WTC11 (cell line): ENCODE measurements around the gene CD48. TPM values are rescaled to one million over a fixed set of nuclear protein-coding genes. Genes with fewer than 3 reads are reported as not detected.

Experiments
- ATAC-seq: fragments of 200-7000 bp; cut with Tn5 transposase; 2 replicates; pipeline ENCODE4 v1.10.0; 2021; ENCODE audit warnings: mild to moderate bottlenecking, moderate library complexity
- CTCF ChIA-PET: fragments of 300-600 bp; sonication (Branson Sonifier 250); formaldehyde crosslinking; loops from one replicate; lab custom pipeline; 2021; ENCODE audit warnings: antibody characterized with exemption; lab: Charles Lee
- POLR2A ChIA-PET: fragments of 350-600 bp; sonication (Branson Sonifier 250); formaldehyde crosslinking; loops from one replicate; lab custom pipeline; 2021; ENCODE audit warnings: antibody characterized with exemption; lab: Charles Lee
- DNase-seq: peaks from one replicate; pipeline ENCODE4 v3.0.0; 2021; ENCODE audit warnings: low spot score
- H3K27ac Mint-ChIP-seq: 2 replicates; pipeline ENCODE4 v1.8.0; 2021; ENCODE audit warnings: mixed read lengths
- H3K27me3 Mint-ChIP-seq: 2 replicates; pipeline ENCODE4 v1.8.0; 2021; ENCODE audit warnings: low read depth, mild to moderate bottlenecking, moderate library complexity, mixed read lengths
- H3K36me3 Mint-ChIP-seq: 2 replicates; pipeline ENCODE4 v1.8.0; 2021; ENCODE audit warnings: mixed read lengths
- H3K4me1 Mint-ChIP-seq: 2 replicates; pipeline ENCODE4 v1.8.0; 2022; ENCODE audit warnings: mixed read lengths
- H3K4me3 Mint-ChIP-seq: 2 replicates; pipeline ENCODE4 v1.8.0; 2021; ENCODE audit warnings: mild to moderate bottlenecking, moderate library complexity, mixed read lengths
- H3K9me3 Mint-ChIP-seq: 2 replicates; pipeline ENCODE4 v1.8.0; 2021; ENCODE audit warnings: mixed read lengths
- AFF4 ChIP-seq: sonication (generic); formaldehyde crosslinking; IDR thresholded peaks from 2 replicates; pipeline ENCODE4 v1.8.1; 2023; ENCODE audit warnings: mild to moderate bottlenecking, missing genetic modification reagents, borderline replicate concordance
- CDX4 ChIP-seq: fragments of 250-450 bp; sonication (Bioruptor Pico); IDR thresholded peaks from 2 replicates; pipeline ENCODE4 v1.9.0; 2021; ENCODE audit warnings: moderate library complexity, mild to moderate bottlenecking, inconsistent platforms, borderline replicate concordance
- E2F5 ChIP-seq: sonication (generic); formaldehyde crosslinking; IDR thresholded peaks from 2 replicates; pipeline ENCODE4 v1.8.1; 2022; ENCODE audit warnings: mild to moderate bottlenecking, moderate library complexity, missing genetic modification reagents
- ETV6 ChIP-seq: sonication (generic); formaldehyde crosslinking; IDR thresholded peaks from 2 replicates; pipeline ENCODE4 v1.8.1; 2022; ENCODE audit warnings: mild to moderate bottlenecking, missing genetic modification reagents
- MAX ChIP-seq: sonication (generic); formaldehyde crosslinking; IDR thresholded peaks from 2 replicates; pipeline ENCODE4 v1.8.0; 2022; ENCODE audit warnings: mild to moderate bottlenecking, missing genetic modification reagents
- MXD4 ChIP-seq: fragments of 250-450 bp; sonication (Bioruptor Pico); IDR thresholded peaks from 2 replicates; pipeline ENCODE4 v1.8.0; 2021; ENCODE audit warnings: mild to moderate bottlenecking, moderate library complexity, borderline replicate concordance
- MYBL2 ChIP-seq: sonication (generic); formaldehyde crosslinking; IDR thresholded peaks from 2 replicates; pipeline ENCODE4 v1.8.1; 2023; ENCODE audit warnings: mild to moderate bottlenecking, moderate library complexity, missing genetic modification reagents
- NFATC4 ChIP-seq: fragments of 250-450 bp; sonication (Bioruptor Pico); IDR thresholded peaks from 2 replicates; pipeline ENCODE4 v1.9.0; 2021; ENCODE audit warnings: mild to moderate bottlenecking
- PRDM15 ChIP-seq: sonication (generic); formaldehyde crosslinking; IDR thresholded peaks from 2 replicates; pipeline ENCODE4 v1.8.0; 2022; ENCODE audit warnings: missing genetic modification reagents
- PREB ChIP-seq: sonication (generic); formaldehyde crosslinking; IDR thresholded peaks from 2 replicates; pipeline ENCODE4 v1.8.1; 2022; ENCODE audit warnings: mild to moderate bottlenecking, missing genetic modification reagents, moderate library complexity, borderline replicate concordance
- SMAD4 ChIP-seq: sonication (generic); formaldehyde crosslinking; IDR thresholded peaks from 2 replicates; pipeline ENCODE4 v1.8.0; 2022; ENCODE audit warnings: mild to moderate bottlenecking, missing genetic modification reagents
- ZBTB21 ChIP-seq: sonication (generic); formaldehyde crosslinking; IDR thresholded peaks from 2 replicates; pipeline ENCODE4 v1.8.1; 2023; ENCODE audit warnings: mild to moderate bottlenecking, missing genetic modification reagents, borderline replicate concordance
- ZNF138 ChIP-seq: sonication (generic); formaldehyde crosslinking; conservative IDR thresholded peaks from 2 replicates; pipeline ENCODE4 v1.8.1; 2022; ENCODE audit warnings: mild to moderate bottlenecking, moderate library complexity, missing genetic modification reagents
- total RNA-seq: library from RNA; stranded (reverse); gene quantifications from 3 replicates; pipeline ENCODE4 v1.2.3, GENCODE V29; 2021

CD48 gene
- total RNA-seq, 1 experiment from 2014 or later, result 0.66 TPM

- no peak for TF ChIP-seq MYBL2 (CRISPR knock-in tag)
- TF ChIP-seq PREB, result no peak
- no peak for TF ChIP-seq CDX4
- TF ChIP-seq MAX (CRISPR knock-in tag), result no peak
These were observed 45.6 kb downstream of the CD48 start (continued) for GRCh38 chr1:160666079-160666442.

GRCh38 chr1:160665330-160666078 lies 46.1 kb downstream of the CD48 start:
- Mint-ChIP-seq H3K4me3 (no peak overlapping the region), H3K9me3 (peaks cover 42% of the 10 kb centered on the region), H3K4me1 (peaks cover 41% of the 10 kb centered on the region), H3K36me3 (peaks cover 33% of the 10 kb centered on the region), H3K27ac (peak overlapping the region; percentile 96), H3K27me3 (no peaks in the 10 kb centered on the region)
- TF ChIP-seq NFATC4 (CRISPR knock-in tag) (no peak), AFF4 (CRISPR knock-in tag) (0 out of 2 replicates have a peak, but pooled peaks have one; percentile 73), ZNF138 (CRISPR knock-in tag) (no peak), PRDM15 (peak; percentile 39; the same call in 1 of the 2 replicates), ZBTB21 (CRISPR knock-in tag) (peak; percentile 49; the same call in 1 of the 2 replicates), ETV6 (peak; percentile 92; the same call in 1 of the 2 replicates), E2F5 (CRISPR knock-in tag) (0 out of 2 replicates have a peak, but pooled peaks have one; percentile 35), SMAD4 (CRISPR knock-in tag) (0 out of 2 replicates have a peak, but pooled peaks have one; percentile 45), MXD4 (no peak)
- DNase-seq (no peak), ATAC-seq (peak; percentile 91)
- POLR2A ChIA-PET, result no interaction called here
- CTCF ChIA-PET, result interaction anchor here (1.3 kb wide), 1 partner anchor 10 kb away, joined by 3 read pairs; no protein-coding TSS in a partner anchor
